ENCODE data around the gene DYNLT4. TPM values are rescaled to one million over a fixed set of nuclear protein-coding genes. Genes with fewer than 3 reads are reported as not detected.

DYNLT4 gene
- total and polyA plus RNA-seq, 2 of the 13 experiments (the other 11 are each of a cell fraction or from before 2014, with no cell fraction given): 0.77 TPM; not detected in 1

DNA sequence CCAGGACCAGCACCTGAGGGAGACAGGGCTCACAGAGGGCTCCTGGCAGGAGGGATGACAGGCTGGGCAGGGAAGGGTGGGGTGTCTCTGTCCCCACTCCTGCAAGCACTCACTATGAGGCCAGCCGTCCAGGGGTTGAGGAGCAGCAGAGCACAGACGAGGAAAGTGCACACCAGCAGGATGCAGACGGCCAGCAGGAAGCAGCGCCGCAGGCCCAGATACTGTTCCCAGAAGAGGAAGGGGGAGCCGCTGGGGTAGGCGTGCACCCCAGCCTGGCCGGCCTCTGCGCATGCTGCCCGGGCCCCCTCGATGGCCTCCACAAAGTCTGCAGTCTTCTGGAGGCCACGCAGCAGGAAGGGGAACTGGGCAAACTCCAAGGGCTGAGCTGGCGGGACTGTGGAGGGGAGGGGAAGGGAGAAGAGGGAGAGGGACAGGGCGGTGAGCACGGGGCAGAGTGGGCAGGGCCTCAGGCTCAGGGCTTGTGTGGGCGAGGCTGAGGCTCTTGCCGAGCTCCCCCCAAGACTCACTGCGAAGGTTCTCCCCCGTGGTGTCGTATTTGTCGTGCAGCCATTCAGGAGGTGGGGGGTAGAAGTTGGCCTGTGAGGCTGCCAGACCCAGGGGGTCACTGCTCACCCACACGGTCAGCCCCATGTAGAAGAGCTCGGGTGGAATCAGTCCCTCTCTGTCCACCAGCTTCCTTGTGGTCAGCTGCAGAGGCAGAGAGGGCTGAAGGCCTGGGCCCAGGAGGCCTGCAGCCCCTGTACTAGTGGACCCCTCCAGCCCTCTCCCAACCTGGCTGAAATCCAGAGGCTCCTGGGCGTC, 19.4 kb upstream of the DYNLT4 start (continued):
- TF ChIP-seq, protein P1, sequence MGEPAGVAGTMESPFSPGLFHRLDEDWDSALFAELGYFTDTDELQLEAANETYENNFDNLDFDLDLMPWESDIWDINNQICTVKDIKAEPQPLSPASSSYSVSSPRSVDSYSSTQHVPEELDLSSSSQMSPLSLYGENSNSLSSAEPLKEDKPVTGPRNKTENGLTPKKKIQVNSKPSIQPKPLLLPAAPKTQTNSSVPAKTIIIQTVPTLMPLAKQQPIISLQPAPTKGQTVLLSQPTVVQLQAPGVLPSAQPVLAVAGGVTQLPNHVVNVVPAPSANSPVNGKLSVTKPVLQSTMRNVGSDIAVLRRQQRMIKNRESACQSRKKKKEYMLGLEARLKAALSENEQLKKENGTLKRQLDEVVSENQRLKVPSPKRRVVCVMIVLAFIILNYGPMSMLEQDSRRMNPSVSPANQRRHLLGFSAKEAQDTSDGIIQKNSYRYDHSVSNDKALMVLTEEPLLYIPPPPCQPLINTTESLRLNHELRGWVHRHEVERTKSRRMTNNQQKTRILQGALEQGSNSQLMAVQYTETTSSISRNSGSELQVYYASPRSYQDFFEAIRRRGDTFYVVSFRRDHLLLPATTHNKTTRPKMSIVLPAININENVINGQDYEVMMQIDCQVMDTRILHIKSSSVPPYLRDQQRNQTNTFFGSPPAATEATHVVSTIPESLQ (CRISPR knock-in tag; conservative IDR thresholded peaks at IDR 0.05): no peak; the same call in 1 of the 2 replicates
- TF ChIP-seq, protein P2, sequence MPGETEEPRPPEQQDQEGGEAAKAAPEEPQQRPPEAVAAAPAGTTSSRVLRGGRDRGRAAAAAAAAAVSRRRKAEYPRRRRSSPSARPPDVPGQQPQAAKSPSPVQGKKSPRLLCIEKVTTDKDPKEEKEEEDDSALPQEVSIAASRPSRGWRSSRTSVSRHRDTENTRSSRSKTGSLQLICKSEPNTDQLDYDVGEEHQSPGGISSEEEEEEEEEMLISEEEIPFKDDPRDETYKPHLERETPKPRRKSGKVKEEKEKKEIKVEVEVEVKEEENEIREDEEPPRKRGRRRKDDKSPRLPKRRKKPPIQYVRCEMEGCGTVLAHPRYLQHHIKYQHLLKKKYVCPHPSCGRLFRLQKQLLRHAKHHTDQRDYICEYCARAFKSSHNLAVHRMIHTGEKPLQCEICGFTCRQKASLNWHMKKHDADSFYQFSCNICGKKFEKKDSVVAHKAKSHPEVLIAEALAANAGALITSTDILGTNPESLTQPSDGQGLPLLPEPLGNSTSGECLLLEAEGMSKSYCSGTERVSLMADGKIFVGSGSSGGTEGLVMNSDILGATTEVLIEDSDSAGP (CRISPR knock-in tag; IDR thresholded peaks at IDR 0.05; ENCODE audit: borderline replicate concordance): peak; percentile 81
- TF ChIP-seq ZNF230 (CRISPR knock-in tag; IDR thresholded peaks at IDR 0.05) (peak; percentile 66), ZNF768 (CRISPR knock-in tag; IDR thresholded peaks at IDR 0.05) (peak; percentile 70; the same call in 1 of the 2 replicates), XBP1 (CRISPR knock-in tag; IDR thresholded peaks at IDR 0.05) (no peak), RBFOX2 (IDR thresholded peaks at IDR 0.05; ENCODE audit: low read depth, low read length) (peak; percentile 81), RELA (CRISPR knock-in tag; IDR thresholded peaks at IDR 0.05) (0 out of 2 replicates have a peak, but pooled peaks have one; percentile 27), PHF20 (CRISPR knock-in tag; IDR thresholded peaks at IDR 0.05) (peak; percentile 46), ZMYM4 (CRISPR knock-in tag; IDR thresholded peaks at IDR 0.05) (no peak; the same call in 1 of the 2 replicates), IRF2 (CRISPR knock-in tag; IDR thresholded peaks at IDR 0.05) (peak; percentile 88), SALL2 (CRISPR knock-in tag; IDR thresholded peaks at IDR 0.05) (0 out of 2 replicates have a peak, but pooled peaks have one; percentile 42), NFKB2 (CRISPR knock-in tag; IDR thresholded peaks at IDR 0.05; ENCODE audit: borderline replicate concordance) (peak; percentile 88; the same call in 1 of the 2 replicates), HES4 (CRISPR knock-in tag; IDR thresholded peaks at IDR 0.05; ENCODE audit: borderline replicate concordance) (no peak), ESRRA (CRISPR knock-in tag; IDR thresholded peaks at IDR 0.05; ENCODE audit: low read depth) (peak; percentile 40; the same call in 1 of the 2 replicates), ZNF550 (CRISPR knock-in tag; IDR thresholded peaks at IDR 0.05; ENCODE audit: borderline replicate concordance) (no peak), HOXD1 (CRISPR knock-in tag; IDR thresholded peaks at IDR 0.05) (0 out of 2 replicates have a peak, but pooled peaks have one; percentile 49), SMAD3 (CRISPR knock-in tag; IDR thresholded peaks at IDR 0.05) (0 out of 2 replicates have a peak, but pooled peaks have one; percentile 62)
- TF ChIP-seq, protein P3, sequence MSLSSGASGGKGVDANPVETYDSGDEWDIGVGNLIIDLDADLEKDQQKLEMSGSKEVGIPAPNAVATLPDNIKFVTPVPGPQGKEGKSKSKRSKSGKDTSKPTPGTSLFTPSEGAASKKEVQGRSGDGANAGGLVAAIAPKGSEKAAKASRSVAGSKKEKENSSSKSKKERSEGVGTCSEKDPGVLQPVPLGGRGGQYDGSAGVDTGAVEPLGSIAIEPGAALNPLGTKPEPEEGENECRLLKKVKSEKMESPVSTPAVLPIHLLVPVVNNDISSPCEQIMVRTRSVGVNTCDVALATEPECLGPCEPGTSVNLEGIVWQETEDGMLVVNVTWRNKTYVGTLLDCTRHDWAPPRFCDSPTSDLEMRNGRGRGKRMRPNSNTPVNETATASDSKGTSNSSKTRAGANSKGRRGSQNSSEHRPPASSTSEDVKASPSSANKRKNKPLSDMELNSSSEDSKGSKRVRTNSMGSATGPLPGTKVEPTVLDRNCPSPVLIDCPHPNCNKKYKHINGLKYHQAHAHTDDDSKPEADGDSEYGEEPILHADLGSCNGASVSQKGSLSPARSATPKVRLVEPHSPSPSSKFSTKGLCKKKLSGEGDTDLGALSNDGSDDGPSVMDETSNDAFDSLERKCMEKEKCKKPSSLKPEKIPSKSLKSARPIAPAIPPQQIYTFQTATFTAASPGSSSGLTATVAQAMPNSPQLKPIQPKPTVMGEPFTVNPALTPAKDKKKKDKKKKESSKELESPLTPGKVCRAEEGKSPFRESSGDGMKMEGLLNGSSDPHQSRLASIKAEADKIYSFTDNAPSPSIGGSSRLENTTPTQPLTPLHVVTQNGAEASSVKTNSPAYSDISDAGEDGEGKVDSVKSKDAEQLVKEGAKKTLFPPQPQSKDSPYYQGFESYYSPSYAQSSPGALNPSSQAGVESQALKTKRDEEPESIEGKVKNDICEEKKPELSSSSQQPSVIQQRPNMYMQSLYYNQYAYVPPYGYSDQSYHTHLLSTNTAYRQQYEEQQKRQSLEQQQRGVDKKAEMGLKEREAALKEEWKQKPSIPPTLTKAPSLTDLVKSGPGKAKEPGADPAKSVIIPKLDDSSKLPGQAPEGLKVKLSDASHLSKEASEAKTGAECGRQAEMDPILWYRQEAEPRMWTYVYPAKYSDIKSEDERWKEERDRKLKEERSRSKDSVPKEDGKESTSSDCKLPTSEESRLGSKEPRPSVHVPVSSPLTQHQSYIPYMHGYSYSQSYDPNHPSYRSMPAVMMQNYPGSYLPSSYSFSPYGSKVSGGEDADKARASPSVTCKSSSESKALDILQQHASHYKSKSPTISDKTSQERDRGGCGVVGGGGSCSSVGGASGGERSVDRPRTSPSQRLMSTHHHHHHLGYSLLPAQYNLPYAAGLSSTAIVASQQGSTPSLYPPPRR (CRISPR knock-in tag; IDR thresholded peaks at IDR 0.05; ENCODE audit: borderline replicate concordance): peak; percentile 69; the same call in 1 of the 2 replicates
- TF ChIP-seq, protein P4, sequence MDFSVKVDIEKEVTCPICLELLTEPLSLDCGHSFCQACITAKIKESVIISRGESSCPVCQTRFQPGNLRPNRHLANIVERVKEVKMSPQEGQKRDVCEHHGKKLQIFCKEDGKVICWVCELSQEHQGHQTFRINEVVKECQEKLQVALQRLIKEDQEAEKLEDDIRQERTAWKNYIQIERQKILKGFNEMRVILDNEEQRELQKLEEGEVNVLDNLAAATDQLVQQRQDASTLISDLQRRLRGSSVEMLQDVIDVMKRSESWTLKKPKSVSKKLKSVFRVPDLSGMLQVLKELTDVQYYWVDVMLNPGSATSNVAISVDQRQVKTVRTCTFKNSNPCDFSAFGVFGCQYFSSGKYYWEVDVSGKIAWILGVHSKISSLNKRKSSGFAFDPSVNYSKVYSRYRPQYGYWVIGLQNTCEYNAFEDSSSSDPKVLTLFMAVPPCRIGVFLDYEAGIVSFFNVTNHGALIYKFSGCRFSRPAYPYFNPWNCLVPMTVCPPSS (IDR thresholded peaks at IDR 0.05): no peak
